ENCODE data around the gene SLC7A1.

The SLC7A1 gene

GRCh38 chr13:29570051-29570654, 25.3 kb downstream of the SLC7A1 start:
- H3K4me3 ChIP-seq (replicated peaks; ENCODE audit: low read depth, low read length): no peak overlapping the region
- DNase-seq (ENCODE audit: extremely low read depth, low read depth): no peak
- TF ChIP-seq CTCF (IDR thresholded peaks at IDR 0.05; ENCODE audit: low read depth, low read length, missing control alignments): no peak

GRCh38 chr13:29569253-29570050, 26.0 kb downstream of the SLC7A1 start:
- no peak for TF ChIP-seq CTCF (IDR thresholded peaks at IDR 0.05; ENCODE audit: low read depth, low read length, missing control alignments)
- no peak overlapping the region for H3K4me3 ChIP-seq (replicated peaks; ENCODE audit: low read depth, low read length)
- no peak for DNase-seq (ENCODE audit: extremely low read depth, low read depth)

- no peak overlapping the region for H3K4me3 ChIP-seq (replicated peaks; ENCODE audit: low read depth, low read length)
- DNase-seq (ENCODE audit: extremely low read depth, low read depth): no peak
- no peak for TF ChIP-seq CTCF (IDR thresholded peaks at IDR 0.05; ENCODE audit: low read depth, low read length, missing control alignments)
These were observed 26.8 kb downstream of the SLC7A1 start for GRCh38 chr13:29568731-29569130.

- no peak overlapping the region for H3K4me3 ChIP-seq (replicated peaks; ENCODE audit: low read depth, low read length)
- no peak for TF ChIP-seq CTCF (IDR thresholded peaks at IDR 0.05; ENCODE audit: low read depth, low read length, missing control alignments)
- DNase-seq (ENCODE audit: extremely low read depth, low read depth): no peak
These were observed 28.1 kb downstream of the SLC7A1 start for GRCh38 chr13:29567411-29567810.

- DNase-seq (ENCODE audit: extremely low read depth, low read depth): no peak
- no peak for TF ChIP-seq CTCF (IDR thresholded peaks at IDR 0.05; ENCODE audit: low read depth, low read length, missing control alignments)
- H3K4me3 ChIP-seq (replicated peaks; ENCODE audit: low read depth, low read length): no peak overlapping the region
These were observed 29.3 kb downstream of the SLC7A1 start for GRCh38 chr13:29566206-29566605.

GRCh38 chr13:29564818-29565217, 30.7 kb downstream of the SLC7A1 start:
- TF ChIP-seq CTCF (IDR thresholded peaks at IDR 0.05; ENCODE audit: low read depth, low read length, missing control alignments): no peak
- H3K4me3 ChIP-seq (replicated peaks; ENCODE audit: low read depth, low read length): no peak overlapping the region
- no peak for DNase-seq (ENCODE audit: extremely low read depth, low read depth)
